Kidney (tissue), 14 donors: ENCODE data around the gene VHLL. TPM values are rescaled to one million over a fixed set of nuclear protein-coding genes. Genes with fewer than 3 reads are reported as not detected.

Experiments
- DNase-seq, 5 donors: peaks; one replicate each; pipeline ENCODE4 v3.0.0-alpha.2; 2013 to 2020
- FAIRE-seq: peaks from 2 replicates; lab custom pipeline; 2012; peaks lifted over from hg19 to GRCh38; lab: Jason Lieb, UNC
- H3K27ac ChIP-seq, 2 donors: one replicate each; pipeline ENCODE4 v1.7.0; 2013; ENCODE audit warnings: low read depth in 2 of 2, low read length in 2 of 2, inconsistent platforms in 1 of 2
- H3K27me3 ChIP-seq: one replicate; pipeline ENCODE4 v1.7.1; 2013; ENCODE audit warnings: low read length, inconsistent platforms; ENCODE audit not compliant: control insufficient read depth, insufficient read depth
- H3K36me3 ChIP-seq, 3 donors: one replicate each; pipeline versions ENCODE4 v1.7.0 to v1.7.1; 2013; ENCODE audit warnings: low read length in 3 of 3, control low read depth in 1 of 3, inconsistent platforms in 1 of 3; ENCODE audit not compliant: insufficient read depth in 3 of 3, control insufficient read depth in 2 of 3
- H3K4me1 ChIP-seq, 3 donors: one replicate each; pipeline versions ENCODE4 v1.7.0 to v1.7.1; 2013; ENCODE audit warnings: low read length in 3 of 3, inconsistent platforms in 1 of 3, low read depth in 1 of 3; ENCODE audit not compliant: control insufficient read depth in 2 of 3, insufficient read depth in 2 of 3
- H3K4me3 ChIP-seq, 3 donors: one replicate each; pipeline versions ENCODE4 v1.7.0 to v1.8.1; 2013; ENCODE audit warnings: low read length in 3 of 3, control low read depth in 1 of 3, inconsistent platforms in 1 of 3
- H3K9ac ChIP-seq, 3 donors: one replicate each; pipeline versions ENCODE4 v1.7.0 to v1.7.1; 2013; ENCODE audit warnings: low read length in 3 of 3, control low read depth in 1 of 3, inconsistent platforms in 1 of 3
- H3K9me3 ChIP-seq, 3 donors: one replicate each; pipeline versions ENCODE4 v1.7.0 to v1.7.1; 2013; ENCODE audit warnings: low read length in 3 of 3, control low read depth in 1 of 3, inconsistent platforms in 1 of 3; ENCODE audit not compliant: control insufficient read depth in 2 of 3, insufficient read depth in 1 of 3
- CTCF ChIP-seq: IDR thresholded peaks from 3 replicates; pipeline ENCODE4 v1.5.1; 2012; ENCODE audit warnings: mild to moderate bottlenecking, moderate library complexity, borderline replicate concordance; ENCODE audit not compliant: insufficient read depth; ENCODE audit errors: extremely low read depth
- intact Hi-C: fragments of 100-400 bp; cut with DNase I; formaldehyde crosslinking; loops from one replicate; pipeline ENCODE4 v1.11.1; 2022
- polyA plus RNA-seq: library from polyadenylated mRNA; stranded (reverse); fragments of 350-450 nt; fragmentation: Illumina TruSeq; extraction: RNeasy Lipid Tissue Mini Kit (QIAGEN cat#74804); gene quantifications from one replicate; pipeline ENCODE4 v1.2.3, GENCODE V29; 2014; ENCODE audit warnings: low read depth, low replicate concordance; ENCODE audit not compliant: insufficient read depth
- total RNA-seq: library from RNA; stranded (reverse); fragmentation: NEBNext Ultra II Directional; extraction: Animal tissue kit (Norgen Biotek cat#: 25700); gene quantifications from one replicate; pipeline ENCODE4 v1.2.1, GENCODE V29; 2021
- donor health status: control.
- donor health status: control.
- donor health status: control.
- donor health status: control.
- donor health status: control.
- donor health status: DM: yes; HTN: yes; CAD: no.
- donor health status: Normal renal cell carcinoma (clear cell type).

Gene VHLL
- total and polyA plus RNA-seq, 2 donors from 2014 or later: not detected

DNA sequence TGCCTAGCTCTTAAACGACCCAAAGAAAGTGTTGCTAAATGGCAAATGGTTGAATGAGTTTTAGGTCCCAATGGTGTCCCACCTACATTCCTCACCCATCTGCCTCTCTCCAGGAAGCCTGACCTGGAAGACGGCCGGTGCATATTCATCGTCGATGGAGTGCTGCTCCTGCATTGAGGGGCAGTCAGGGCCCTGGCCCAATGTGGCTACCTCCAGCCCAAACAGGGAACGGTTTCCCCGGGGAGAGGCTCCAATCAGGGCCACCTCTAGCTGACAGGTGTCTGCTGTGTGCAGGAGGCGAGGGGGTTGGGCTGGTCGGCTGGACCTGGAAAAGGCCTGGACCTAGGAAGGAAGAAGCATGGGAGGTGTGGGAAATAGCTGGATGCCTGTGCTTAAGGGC is 5.2 kb downstream of the VHLL start:
- no peak overlapping the region for H3K4me3 ChIP-seq

GRCh38 chr1:156293098-156293434 is 6.0 kb downstream of the VHLL start:
- H3K27ac ChIP-seq: no peak overlapping the region
- no peak for DNase-seq
- peaks cover 0 to 2% (median 2%) of the 10 kb centered on the region in 3 donors for H3K36me3 ChIP-seq
- H3K4me1 ChIP-seq: peaks cover 0 to 20% (median 13%) of the 10 kb centered on the region in 3 donors
- no peak for FAIRE-seq
- no peak overlapping the region for H3K4me3 ChIP-seq
- no peak overlapping the region for H3K9ac ChIP-seq
- H3K27me3 ChIP-seq: no peaks in the 10 kb centered on the region
- no peaks in the 10 kb centered on the region for H3K9me3 ChIP-seq
- TF ChIP-seq CTCF: no peak
- intact Hi-C loops: no loop called here

More for the DNA sequence above, 5.2 kb downstream of the VHLL start:
- FAIRE-seq (no peak), DNase-seq (no peak)
- no peak overlapping the region for H3K9ac ChIP-seq
- no peaks in the 10 kb centered on the region for H3K9me3 ChIP-seq
- TF ChIP-seq CTCF: no peak
- peaks cover 0 to 2% (median under 1%) of the 10 kb centered on the region in 3 donors for H3K36me3 ChIP-seq
- no peak overlapping the region for H3K27ac ChIP-seq
- intact Hi-C loops: no loop called here
- H3K4me1 ChIP-seq: peaks cover 0 to 20% (median 13%) of the 10 kb centered on the region in 3 donors
- H3K27me3 ChIP-seq: no peaks in the 10 kb centered on the region

GRCh38 chr1:156291226-156292061 is 7.7 kb downstream of the VHLL start:
- no peaks in the 10 kb centered on the region for H3K9me3 ChIP-seq
- peak overlapping the region; percentile 66 to 82 (median 76) for H3K4me3 ChIP-seq
- H3K4me1 ChIP-seq: peaks cover 0 to 20% (median 13%) of the 10 kb centered on the region in 3 donors
- DNase-seq (peak; percentile 88 to 94 (median 92)), FAIRE-seq (no peak)
- peak overlapping the region; percentile 84 to 85 for H3K27ac ChIP-seq
- H3K27me3 ChIP-seq: no peaks in the 10 kb centered on the region
- intact Hi-C loops: no loop called here
- H3K9ac ChIP-seq: peak overlapping the region; percentile 57 to 92 (median 68)
- no peak for TF ChIP-seq CTCF
- peaks cover 0 to 2% (median 2%) of the 10 kb centered on the region in 3 donors for H3K36me3 ChIP-seq
